CD4-positive, alpha-beta memory T cell (primary cell): ENCODE measurements around the gene LST1. TPM values are rescaled to one million over a fixed set of nuclear protein-coding genes. Genes with fewer than 3 reads are reported as not detected.
A peak's percentile ranks its signal among the peaks of the same experiment; 100 is the strongest.

ENCODE experiments used
- CTCF ChIA-PET: fragments of 350-600 bp; sonication (Branson Sonifier 250); formaldehyde crosslinking; loops from one replicate; lab custom pipeline; 2021; ENCODE audit warnings: inconsistent platforms; ENCODE audit not compliant: partially characterized antibody; lab: Charles Lee
- POLR2A ChIA-PET: fragments of 350-600 bp; sonication (Branson Sonifier 250); formaldehyde crosslinking; loops from one replicate; lab custom pipeline; 2021; ENCODE audit not compliant: partially characterized antibody; lab: Charles Lee
- DNase-seq, 5 donors: peaks; one replicate each; pipeline versions ENCODE4 v3.0.0 to v3.0.0-alpha.2; 2020 to 2022; ENCODE audit warnings: mixed read lengths in 1 of 5
- H3K27ac ChIP-seq: one replicate; pipeline ENCODE4 v1.7.0; 2013; ENCODE audit warnings: low read depth, low read length
- H3K27me3 ChIP-seq: 2 replicates; pipeline ENCODE4 v1.7.0; 2013; ENCODE audit warnings: mild to moderate bottlenecking, low read length, moderate library complexity; ENCODE audit not compliant: insufficient read depth
- H3K36me3 ChIP-seq: 2 replicates; pipeline ENCODE4 v1.7.0; 2013; ENCODE audit warnings: mild to moderate bottlenecking, low read length, moderate library complexity; ENCODE audit not compliant: insufficient read depth
- H3K4me1 ChIP-seq: 2 replicates; pipeline ENCODE4 v1.7.0; 2013; ENCODE audit warnings: mild to moderate bottlenecking, low read length, moderate library complexity; ENCODE audit not compliant: insufficient read depth
- H3K4me3 ChIP-seq, 2 donors: one replicate each; pipeline ENCODE4 v1.7.0; 2013; ENCODE audit warnings: low read length in 2 of 2, mild to moderate bottlenecking in 1 of 2
- H3K9me3 ChIP-seq, 2 donors: one replicate each; pipeline ENCODE4 v1.7.0; 2013; ENCODE audit warnings: low read length in 2 of 2, control low read depth in 1 of 2; ENCODE audit not compliant: control insufficient read depth in 1 of 2
- H3K27ac Mint-ChIP-seq, 7 donors: one replicate each; pipeline ENCODE4 v1.8.0; 2020 to 2021; ENCODE audit warnings: mixed read lengths in 7 of 7, mild to moderate bottlenecking in 6 of 7, inconsistent platforms in 3 of 7, moderate library complexity in 3 of 7
- H3K27me3 Mint-ChIP-seq, 2 donors: one replicate each; pipeline ENCODE4 v1.8.0; 2020 to 2021; ENCODE audit warnings: mixed read lengths in 2 of 2
- H3K36me3 Mint-ChIP-seq, 2 donors: one replicate each; pipeline ENCODE4 v1.8.0; 2020 to 2021; ENCODE audit warnings: mixed read lengths in 2 of 2, inconsistent platforms in 1 of 2, mild to moderate bottlenecking in 1 of 2
- H3K4me1 Mint-ChIP-seq, 4 donors: one replicate each; pipeline ENCODE4 v1.8.0; 2020 to 2021; ENCODE audit warnings: mixed read lengths in 4 of 4, mild to moderate bottlenecking in 1 of 4
- H3K4me3 Mint-ChIP-seq, 8 donors: one replicate each; pipeline ENCODE4 v1.8.0; 2020 to 2021; ENCODE audit warnings: mixed read lengths in 8 of 8, mild to moderate bottlenecking in 7 of 8, moderate library complexity in 6 of 8, inconsistent platforms in 3 of 8
- H3K9me3 Mint-ChIP-seq, 8 donors: one replicate each; pipeline ENCODE4 v1.8.0; 2020 to 2021; ENCODE audit warnings: mixed read lengths in 8 of 8, mild to moderate bottlenecking in 5 of 8, inconsistent platforms in 3 of 8, moderate library complexity in 1 of 8
- intact Hi-C: fragments of 100-400 bp; cut with micrococcal nuclease; formaldehyde crosslinking; loops from one replicate; pipeline ENCODE4 v1.15.1; 2023
- polyA plus RNA-seq, 2 donors: library from polyadenylated mRNA; unstranded; fragments of 300-500 nt; fragmentation: Illumina TruSeq; gene quantifications; one replicate each; pipeline ENCODE4 v1.2.3, GENCODE V29; 2021
- total RNA-seq, 2 experiments: library from RNA; stranded (reverse); gene quantifications; one replicate each; pipeline ENCODE4 v1.2.3, GENCODE V29; 2021

LST1 gene
- total RNA-seq: 10 to 100 TPM; 13.6 to 20.3 TPM
- polyA plus RNA-seq: 10 to 100 TPM; 30.4 to 34.8 TPM

GRCh38 chr6:31586008-31586407 is at the start of gene LST1:
Gene LST1 (plus strand): TSS chr6:31586277. CDS start chr6:31587300, 1,023 bp downstream.
- Histone ChIP-seq H3K27me3 (no peaks in the 10 kb centered on the region), H3K9me3 (no peaks in the 10 kb centered on the region), H3K27ac (peak within 1 kb of the TSS; percentile 62), H3K36me3 (no peaks in the 10 kb centered on the region), H3K4me1 (peaks cover 74% of the 10 kb centered on the region), H3K4me3 (peak within 1 kb of the TSS; percentile 7 to 17)
- DNase-seq: no peak
- ChIA-PET CTCF (interaction anchor here (1.4 to 19.9 kb wide), 4 partner anchors 5 to 44 kb away, joined by 4 to 962 read pairs (median 778); partner anchors contain the start of genes ATP6V1G2, DDX39B, LST1 and LTB), POLR2A (interaction anchor here (0.8 to 52.5 kb wide), 6 partner anchors 3 to 1259 kb away, joined by 3 to 3597 read pairs (median 24); partner anchors contain the start of genes ATP6V1G2, BAG6, DDX39B and HSPA1A)
- H3K9me3 Mint-ChIP-seq: peaks cover 0 to 2% (median 0%) of the 10 kb centered on the region in 8 donors
- peaks cover 23 to 25% of the 10 kb centered on the region in 2 donors for H3K36me3 Mint-ChIP-seq
- H3K4me3 Mint-ChIP-seq: peak within 1 kb of the TSS; percentile 76 to 91 (median 83)
- H3K27me3 Mint-ChIP-seq: no peaks in the 10 kb centered on the region
- H3K4me1 Mint-ChIP-seq: peaks cover 41 to 95% (median 64%) of the 10 kb centered on the region in 4 donors
- H3K27ac Mint-ChIP-seq: peak within 1 kb of the TSS; percentile 92 to 98 (median 96)
- intact Hi-C loops: no loop called here

DNA sequence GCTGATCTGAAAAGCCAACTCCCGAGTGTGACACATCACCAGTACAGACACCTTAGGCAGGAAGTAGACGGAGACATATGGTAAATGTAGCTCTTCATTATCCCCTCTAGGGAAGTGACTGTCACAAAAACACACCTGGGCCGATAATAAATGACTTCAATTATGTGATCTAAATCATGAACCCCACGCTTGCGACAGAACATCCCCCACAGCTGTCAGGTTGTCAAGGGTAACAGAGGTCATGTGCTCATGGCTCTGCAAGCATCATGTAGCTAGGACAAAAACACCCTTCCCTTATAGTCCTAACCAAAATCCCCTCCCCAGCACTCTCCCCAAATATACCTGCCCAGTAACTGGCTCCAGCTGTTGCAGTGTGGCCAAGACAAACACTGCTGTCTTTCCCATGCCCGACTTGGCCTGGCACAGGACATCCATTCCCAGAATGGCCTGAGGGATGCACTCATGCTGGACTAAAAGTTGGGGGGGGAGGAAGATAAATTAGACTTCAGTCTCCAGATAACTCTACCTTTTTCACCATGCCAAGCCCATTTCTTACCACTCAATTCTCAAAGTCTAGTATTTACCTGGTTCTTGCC is 47.2 kb upstream of the LST1 start:
- POLR2A ChIA-PET: interaction anchor here (0.7 to 52.5 kb wide), 6 partner anchors 8 to 77 kb away, joined by 3 to 3597 read pairs (median 28); partner anchors contain the start of genes LST1, LTA, LTB and MCCD1
- peaks cover 61 to 74% of the 10 kb centered on the region in 2 donors for H3K36me3 Mint-ChIP-seq
- H3K4me1 ChIP-seq: peaks cover 39% of the 10 kb centered on the region
- H3K27ac Mint-ChIP-seq: peak overlapping the region; percentile 72 to 100 (median 94)
- H3K4me3 ChIP-seq: no peak overlapping the region
- peaks cover 0 to 4% (median 0%) of the 10 kb centered on the region in 8 donors for H3K9me3 Mint-ChIP-seq
- DNase-seq: peak in 1 of 5 donors; percentile 54
- no peaks in the 10 kb centered on the region for H3K9me3 ChIP-seq
- H3K4me1 Mint-ChIP-seq: peaks cover 39 to 72% (median 56%) of the 10 kb centered on the region in 4 donors
- peak overlapping the region; percentile 94 for H3K27ac ChIP-seq
- no peaks in the 10 kb centered on the region for H3K27me3 Mint-ChIP-seq
- H3K36me3 ChIP-seq: peaks cover 55% of the 10 kb centered on the region
- CTCF ChIA-PET: interaction anchor here (1.0 to 35.1 kb wide), 4 partner anchors 10 to 60 kb away, joined by 4 to 1152 read pairs (median 6); partner anchors contain the start of gene NCR3
- H3K27me3 ChIP-seq: no peaks in the 10 kb centered on the region
- intact Hi-C loops: no loop called here
- peak overlapping the region; percentile 46 to 99 (median 98) for H3K4me3 Mint-ChIP-seq

DNA sequence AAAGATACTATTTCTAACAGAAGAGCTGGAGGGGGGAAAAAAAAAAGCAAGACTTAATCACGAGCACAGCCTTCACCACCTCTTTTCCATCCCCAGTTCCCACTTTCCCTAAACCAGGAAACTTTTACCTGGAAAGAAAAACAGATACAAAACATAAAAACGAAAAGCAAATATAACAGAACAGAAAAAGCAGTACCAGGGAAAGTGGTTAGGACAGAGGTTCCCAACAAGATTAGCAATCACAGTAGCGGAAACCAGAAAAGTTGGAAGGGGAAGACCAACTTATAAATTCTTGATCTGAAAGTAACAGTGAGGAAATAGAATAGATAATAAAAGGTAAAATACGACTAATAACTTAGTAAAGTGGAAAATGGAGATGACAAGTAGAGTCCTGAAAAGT is 45.4 kb upstream of the LST1 start:
- Histone ChIP-seq H3K27me3 (no peaks in the 10 kb centered on the region), H3K27ac (peak overlapping the region; percentile 94), H3K9me3 (no peaks in the 10 kb centered on the region), H3K4me1 (peaks cover 39% of the 10 kb centered on the region), H3K4me3 (peak overlapping the region; percentile 96 to 97), H3K36me3 (peaks cover 37% of the 10 kb centered on the region)
- intact Hi-C loops: loop anchor here (1.0 to 5.0 kb wide), 4 partner anchors 46 to 277 kb away; partner anchors contain the start of genes BAG6, HLA-C, HSPA1A and HSPA1L
- peaks cover 0 to 4% (median 0%) of the 10 kb centered on the region in 8 donors for H3K9me3 Mint-ChIP-seq
- no peaks in the 10 kb centered on the region for H3K27me3 Mint-ChIP-seq
- H3K27ac Mint-ChIP-seq: peak overlapping the region; percentile 85 to 100 (median 99)
- H3K4me3 Mint-ChIP-seq: peak overlapping the region; percentile 96 to 99 (median 98)
- POLR2A ChIA-PET: interaction anchor here (1.0 to 52.5 kb wide), 23 partner anchors 9 to 1432 kb away, joined by 3 to 3597 read pairs (median 8); partner anchors contain the start of genes ABHD16A, C6orf47, CLIC1 and CSNK2B
- H3K4me1 Mint-ChIP-seq: peaks cover 40 to 68% (median 53%) of the 10 kb centered on the region in 4 donors
- DNase-seq: no peak
- CTCF ChIA-PET: interaction anchor here (0.6 to 35.1 kb wide), 9 partner anchors 10 to 111 kb away, joined by 3 to 1152 read pairs (median 13); partner anchors contain the start of genes BAG6, LTB, MICB and NCR3
- peaks cover 44 to 56% of the 10 kb centered on the region in 2 donors for H3K36me3 Mint-ChIP-seq

DNA sequence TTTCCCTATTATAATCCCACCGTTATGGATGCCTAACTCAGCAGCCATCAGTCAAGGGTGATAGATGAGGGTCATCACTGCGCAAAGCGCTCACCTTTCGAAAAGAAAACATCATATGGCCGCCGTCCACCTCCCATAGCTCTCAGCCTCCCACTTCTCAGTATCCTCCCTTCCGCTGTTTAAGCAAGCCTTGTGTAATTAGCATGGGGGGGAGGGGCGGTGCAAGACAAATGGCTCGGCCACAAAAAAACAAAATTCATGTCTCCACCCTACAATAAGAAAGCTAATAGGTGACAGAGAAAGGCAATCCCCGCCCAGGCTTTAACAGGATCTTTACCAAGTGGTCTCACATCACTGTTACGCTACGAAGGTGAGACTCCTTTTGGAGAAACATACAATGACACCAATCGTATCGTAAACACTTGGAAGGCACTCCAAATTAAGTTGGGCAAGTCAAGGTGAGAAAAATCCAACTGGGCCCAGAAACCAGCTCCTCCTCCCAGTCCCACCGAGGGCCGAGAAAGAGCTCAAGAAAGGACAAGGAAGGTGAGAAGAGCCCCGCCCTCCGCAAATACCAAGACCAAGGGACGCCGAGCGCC is 44.9 kb upstream of the LST1 start:
- Histone ChIP-seq H3K36me3 (peaks cover 32% of the 10 kb centered on the region), H3K27me3 (no peaks in the 10 kb centered on the region), H3K27ac (peak overlapping the region; percentile 94), H3K4me1 (peaks cover 41% of the 10 kb centered on the region), H3K4me3 (peak overlapping the region; percentile 96 to 97), H3K9me3 (no peaks in the 10 kb centered on the region)
- Mint-ChIP-seq H3K9me3 (peaks cover 0 to 4% (median 0%) of the 10 kb centered on the region in 8 donors), H3K4me3 (peak overlapping the region; percentile 96 to 99 (median 98)), H3K27me3 (no peaks in the 10 kb centered on the region), H3K4me1 (peaks cover 36 to 63% (median 49%) of the 10 kb centered on the region in 4 donors), H3K27ac (peak overlapping the region; percentile 94 to 100 (median 99)), H3K36me3 (peaks cover 38 to 51% of the 10 kb centered on the region in 2 donors)
- POLR2A ChIA-PET: interaction anchor here (0.7 to 52.5 kb wide), 42 partner anchors 9 to 1431 kb away, joined by 3 to 3597 read pairs (median 4); partner anchors contain the start of genes ABHD16A, BAG6, C6orf47 and CLIC1
- peak; percentile 80 to 91 (median 84) for DNase-seq
- CTCF ChIA-PET: interaction anchor here (0.6 to 35.1 kb wide), 14 partner anchors 10 to 125 kb away, joined by 3 to 1152 read pairs (median 6); partner anchors contain the start of genes BAG6, LST1, LTB and MICB
- intact Hi-C loops: loop anchor here (1.0 to 5.0 kb wide), 4 partner anchors 47 to 276 kb away; partner anchors contain the start of genes BAG6, HLA-C, HSPA1A and HSPA1L

GRCh38 chr6:31541658-31542521 is 44.2 kb upstream of the LST1 start, which contains the start of gene DDX39B:
Gene DDX39B (minus strand): TSS chr6:31542003. CDS start chr6:31540532, 1,471 bp downstream.
- Histone ChIP-seq H3K27me3 (no peaks in the 10 kb centered on the region), H3K4me1 (peaks cover 48% of the 10 kb centered on the region), H3K36me3 (peaks cover 25% of the 10 kb centered on the region), H3K4me3 (peak within 1 kb of the TSS; percentile 96 to 97), H3K9me3 (no peaks in the 10 kb centered on the region), H3K27ac (peak within 1 kb of the TSS; percentile 94)
- H3K4me1 Mint-ChIP-seq: peaks cover 38 to 63% (median 51%) of the 10 kb centered on the region in 4 donors
- H3K27me3 Mint-ChIP-seq: no peaks in the 10 kb centered on the region
- intact Hi-C loops: loop anchor here (1.0 to 5.0 kb wide), 7 partner anchors 30 to 275 kb away; partner anchors contain the start of genes BAG6, HLA-C, HSPA1A and HSPA1L
- H3K36me3 Mint-ChIP-seq: peaks cover 32 to 44% of the 10 kb centered on the region in 2 donors
- H3K4me3 Mint-ChIP-seq: peak within 1 kb of the TSS; percentile 96 to 99 (median 98)
- CTCF ChIA-PET: interaction anchor here (1.0 to 35.1 kb wide), 14 partner anchors 9 to 284 kb away, joined by 3 to 1152 read pairs (median 6); partner anchors contain the start of genes BAG6, LST1, LTB and MICB
- peak within 1 kb of the TSS; percentile 94 to 100 (median 99) for H3K27ac Mint-ChIP-seq
- POLR2A ChIA-PET: interaction anchor here (0.7 to 52.5 kb wide), 41 partner anchors 9 to 1430 kb away, joined by 3 to 3597 read pairs (median 5); partner anchors contain the start of genes ABHD16A, BAG6, C6orf47 and CLIC1
- H3K9me3 Mint-ChIP-seq: peaks cover 0 to 4% (median 0%) of the 10 kb centered on the region in 8 donors
- peak; percentile 95 to 97 (median 96) for DNase-seq
